GM21447 (cell line): Measurements from ENCODE around the gene CARD9.

ENCODE experiments used
- ATAC-seq: cut with Tn5 transposase; IDR thresholded peaks from one replicate; pipeline ENCODE4 v1.9.1; 2021; ENCODE audit not compliant: unreplicated experiment

CARD9 gene

GRCh38 chr9:136381311-136381710, 7.8 kb upstream of the CARD9 start:
- ATAC-seq = no peak

GRCh38 chr9:136380381-136380780, 6.9 kb upstream of the CARD9 start:
- no peak for ATAC-seq

- no peak for ATAC-seq
These were observed 6.4 kb upstream of the CARD9 start for GRCh38 chr9:136379891-136380290.

GRCh38 chr9:136379401-136379800, 5.9 kb upstream of the CARD9 start:
- ATAC-seq = no peak

- no peak for ATAC-seq
These were observed 5.5 kb upstream of the CARD9 start for GRCh38 chr9:136379003-136379287.

GRCh38 chr9:136378170-136379002, 4.9 kb upstream of the CARD9 start:
- no peak for ATAC-seq

- ATAC-seq = no peak
These were observed 4.1 kb upstream of the CARD9 start for GRCh38 chr9:136377341-136378169.

GRCh38 chr9:136376457-136376856, 3.0 kb upstream of the CARD9 start:
- ATAC-seq = no peak

- ATAC-seq = no peak
These were observed 1.6 kb upstream of the CARD9 start for GRCh38 chr9:136375096-136375495.

GRCh38 chr9:136374183-136374575, 710 bp upstream of the CARD9 start:
- no peak for ATAC-seq

GRCh38 chr9:136372561-136373299, 739 bp downstream of the CARD9 start:
- no peak for ATAC-seq

GRCh38 chr9:136372006-136372405, 1.5 kb downstream of the CARD9 start:
- no peak for ATAC-seq

- ATAC-seq = no peak
These were observed 2.0 kb downstream of the CARD9 start for GRCh38 chr9:136371533-136371880.

GRCh38 chr9:136370687-136371532, 2.6 kb downstream of the CARD9 start:
- no peak for ATAC-seq

GRCh38 chr9:136370037-136370436, 3.4 kb downstream of the CARD9 start:
- no peak for ATAC-seq

- ATAC-seq = no peak
These were observed 5.3 kb downstream of the CARD9 start for GRCh38 chr9:136368190-136368589.

GRCh38 chr9:136367296-136368145, 5.9 kb downstream of the CARD9 start:
- no peak for ATAC-seq

GRCh38 chr9:136366826-136367225, 6.6 kb downstream of the CARD9 start:
- no peak for ATAC-seq

GRCh38 chr9:136365775-136366222, 7.7 kb downstream of the CARD9 start:
- ATAC-seq = no peak
